Caki2 (cell line): Measurements from ENCODE around the gene ARHGAP8. TPM values are rescaled to one million over a fixed set of nuclear protein-coding genes. Genes with fewer than 3 reads are reported as not detected.

Experiments used
- DNase-seq: peaks from one replicate; pipeline ENCODE4 v3.0.0-alpha.2; 2015; ENCODE audit warnings: low read depth
- in situ Hi-C: cut with HindIII; loops from 2 replicates; pipeline ENCODE4 v1.10.0; 2016; ENCODE audit warnings: low sequenced_read_pairs, low pct_unique_long_range_greater_than_20kb, mixed read lengths
- total RNA-seq: library from RNA; depleted of rRNA; stranded (reverse); fragments of >200 nt; shearing (Covaris generic); gene quantifications from 2 replicates; pipeline ENCODE4 v1.2.3, GENCODE V29; 2014; ENCODE audit warnings: low replicate concordance; rRNA removed

ARHGAP8 gene
- total RNA-seq: 3.0 and 7.7 TPM in 2 replicates

DNA sequence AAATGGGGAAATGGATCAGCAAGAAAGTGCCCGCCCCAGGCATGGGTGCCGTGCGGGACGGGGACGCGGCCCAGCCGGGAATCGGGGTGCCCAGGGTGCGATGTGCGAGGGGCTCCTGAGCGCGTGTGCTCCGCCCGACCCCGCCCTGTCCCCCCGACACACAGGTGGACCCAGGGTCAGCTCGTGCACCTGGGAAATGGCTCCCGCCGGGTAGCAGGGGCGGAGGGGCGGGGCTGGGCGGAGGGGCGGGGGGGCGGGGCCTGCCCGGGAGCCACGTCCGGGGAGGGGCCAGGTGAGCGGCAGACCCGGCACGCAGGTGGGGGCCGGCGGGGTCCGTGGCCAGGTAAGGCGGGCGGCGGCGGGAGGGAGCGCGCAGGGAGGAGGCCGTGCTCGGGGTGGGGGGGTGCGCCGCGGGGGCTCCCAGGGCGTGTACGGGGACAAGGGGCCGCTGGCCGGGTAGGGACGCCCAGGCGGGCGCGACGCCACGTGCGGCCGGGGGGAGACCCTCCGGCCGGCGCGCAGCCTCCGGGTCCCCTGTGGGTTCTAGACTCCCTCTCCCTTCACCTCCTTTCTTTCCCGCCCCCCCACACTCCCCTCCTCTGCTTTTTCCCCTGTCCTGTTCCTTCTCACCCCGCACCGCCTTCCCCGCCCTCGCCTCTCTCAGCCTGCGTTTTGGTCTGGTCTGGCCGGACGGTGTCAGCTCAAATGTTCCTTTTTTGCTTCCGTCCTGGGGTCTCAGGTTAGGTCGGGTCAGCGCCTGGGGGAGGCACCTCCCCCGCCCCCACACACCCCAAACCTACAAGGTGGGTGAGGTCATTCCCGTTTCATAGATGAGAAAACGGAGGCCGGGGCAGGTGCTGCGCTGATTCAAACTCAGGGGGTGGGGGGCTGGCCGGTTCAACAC, at the start of gene ARHGAP8:
Gene ARHGAP8 (plus strand): TSS at position 291 of the 904 bp plus-strand sequence. CDS start 33,953 bp downstream, outside the sequence.
- DNase-seq: no peak
- in situ Hi-C loops: no loop called here

DNA sequence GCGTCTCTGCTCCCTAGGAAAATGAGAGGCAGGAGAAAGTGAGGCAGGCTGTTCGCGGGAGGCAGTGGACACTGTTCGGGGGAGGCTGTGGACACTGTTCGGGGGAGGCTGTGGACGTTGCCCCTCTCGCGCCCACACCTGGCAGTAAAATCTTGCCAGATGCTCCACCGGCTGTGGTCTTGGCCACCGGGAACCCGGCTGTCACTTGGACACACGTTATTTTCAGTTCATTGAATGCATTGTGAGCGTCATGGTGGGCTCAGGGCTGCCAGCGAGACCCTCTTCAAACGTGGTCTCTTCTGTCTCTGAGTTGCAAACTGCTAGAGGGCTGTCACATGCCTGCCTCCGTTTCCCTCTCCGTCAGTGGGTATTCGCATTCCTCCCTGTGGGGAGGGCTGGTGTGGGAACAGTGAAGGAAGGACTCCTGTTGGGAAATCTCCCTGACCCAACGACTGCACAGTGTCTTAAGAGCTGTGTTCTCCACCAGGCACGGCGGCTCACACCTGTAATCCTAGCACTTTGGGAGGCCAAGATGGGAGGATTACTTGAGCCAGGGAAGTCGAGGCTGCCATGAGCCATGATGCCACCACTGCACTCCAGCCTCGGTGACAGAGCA, 49.0 kb upstream of the ARHGAP8 start:
- in situ Hi-C loops: no loop called here
- DNase-seq: no peak

DNA sequence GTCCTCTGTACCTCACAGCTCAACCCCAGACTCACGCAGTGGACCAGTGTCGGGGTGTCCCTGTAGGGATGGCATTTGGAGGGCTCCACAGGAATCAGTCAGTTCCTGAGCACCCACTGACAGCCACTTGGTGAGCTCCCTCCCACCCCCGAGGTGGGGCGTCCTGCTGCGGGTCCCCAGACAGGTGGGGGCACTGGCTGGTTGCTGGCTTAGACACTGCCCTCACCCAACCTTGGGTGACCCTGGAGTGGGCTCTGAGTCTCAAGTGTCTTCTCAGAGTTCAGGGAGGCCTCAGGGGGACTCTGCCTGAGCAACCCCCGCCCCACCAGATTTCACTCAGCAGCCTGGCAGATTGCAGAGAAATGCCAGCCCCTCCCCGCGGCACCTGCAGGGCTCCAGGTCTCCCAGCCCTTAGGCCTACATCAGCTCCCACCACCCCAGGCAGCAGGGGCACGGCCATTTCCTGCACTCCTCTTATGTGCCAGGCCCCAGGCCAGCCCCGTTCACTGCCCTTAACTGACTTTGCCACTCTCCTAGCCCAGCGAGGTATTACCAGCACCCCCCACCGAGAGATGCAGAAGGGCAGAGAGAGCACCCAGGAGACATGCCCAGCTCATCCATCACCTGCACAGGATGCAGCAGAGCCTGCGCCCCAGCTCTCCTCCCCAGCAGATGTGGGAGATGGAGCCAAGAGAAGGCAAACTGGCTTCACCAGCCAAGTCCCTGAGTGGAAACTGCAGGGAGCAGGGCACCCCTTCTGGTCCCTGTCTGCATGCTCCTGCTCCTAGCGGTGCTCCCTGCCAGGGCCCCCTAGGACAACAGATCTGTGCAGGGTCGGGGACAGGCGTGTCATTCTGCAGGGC, 48.0 kb upstream of the ARHGAP8 start:
- in situ Hi-C loops: no loop called here

DNA sequence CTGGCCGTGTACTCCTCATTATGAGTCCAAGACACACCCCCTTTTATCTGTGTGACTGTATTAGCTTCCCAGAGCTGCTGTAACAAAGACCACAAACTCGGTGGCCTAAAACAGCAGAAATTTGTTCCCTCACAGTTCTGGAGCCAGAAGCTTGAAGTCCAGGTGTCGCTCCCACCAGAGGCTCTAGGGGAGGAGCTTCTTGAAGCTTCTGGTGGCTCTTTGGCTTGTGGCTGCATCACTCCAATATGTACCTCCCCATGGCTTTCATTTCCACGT, 47.4 kb upstream of the ARHGAP8 start:
- no peak for DNase-seq
- in situ Hi-C loops: no loop called here

More for the DNA sequence above, 48.0 kb upstream of the ARHGAP8 start:
- DNase-seq: no peak

DNA sequence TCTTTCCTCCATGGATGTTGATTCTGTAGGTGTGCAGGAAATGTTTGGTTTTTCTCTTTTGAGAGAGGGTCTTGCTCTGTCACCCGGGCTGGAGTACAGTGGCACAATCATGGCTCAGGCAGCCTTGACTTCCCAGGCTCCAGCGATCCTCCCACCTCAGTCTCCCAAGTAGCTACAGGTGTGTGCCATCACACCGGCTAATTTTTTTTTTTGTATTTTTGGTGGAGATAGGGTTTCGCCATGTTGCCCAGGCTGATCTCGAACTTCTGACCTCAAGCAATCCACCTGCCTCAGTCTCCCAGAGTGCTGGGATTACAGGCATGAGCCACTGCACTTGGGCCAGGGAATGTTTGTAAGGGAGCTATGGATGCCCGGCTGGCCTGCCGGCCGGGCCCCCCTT, 45.9 kb upstream of the ARHGAP8 start:
- in situ Hi-C loops: no loop called here
- DNase-seq: no peak

DNA sequence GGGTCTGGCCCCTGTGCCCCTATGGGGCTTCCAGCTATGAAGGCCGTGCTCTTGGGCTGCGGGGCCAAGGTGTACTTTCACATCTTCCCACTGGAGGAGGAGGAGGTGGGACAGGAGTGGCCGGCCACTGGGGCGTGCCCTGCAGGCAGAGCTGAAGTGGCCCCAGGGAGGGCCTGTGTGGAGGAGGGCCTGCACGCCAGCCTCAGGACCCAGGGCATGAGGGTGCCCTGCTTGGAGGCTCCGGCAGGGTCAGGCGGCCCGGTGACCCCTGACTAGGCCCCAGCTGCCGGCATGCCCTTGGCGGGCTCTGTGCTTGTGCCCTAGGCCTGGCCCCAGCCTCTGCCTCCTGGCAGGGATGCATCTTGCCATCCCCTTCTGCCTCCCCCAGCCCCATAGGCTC, 45.2 kb upstream of the ARHGAP8 start:
- in situ Hi-C loops: no loop called here
- DNase-seq: no peak

DNA sequence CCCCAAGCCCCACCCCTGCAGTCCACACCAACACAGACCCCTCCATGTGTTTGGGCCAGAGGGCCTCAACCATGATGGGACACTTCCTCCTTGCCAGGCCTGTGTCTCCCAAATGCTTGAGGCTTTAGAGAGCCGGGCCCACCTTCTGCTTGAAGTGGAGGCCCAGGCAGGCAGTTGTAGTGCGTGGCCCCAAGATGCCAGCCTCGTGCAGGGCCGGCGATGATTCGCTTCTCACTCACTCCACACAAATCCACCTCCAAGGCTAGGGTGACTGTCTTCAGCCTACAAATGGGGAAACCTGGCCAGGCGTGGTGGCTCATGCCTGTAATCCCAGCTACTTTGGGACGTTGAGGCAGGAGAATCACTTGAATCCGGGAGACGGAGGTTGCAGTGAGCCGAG, 44.6 kb upstream of the ARHGAP8 start:
- peak; percentile 40 for DNase-seq
- in situ Hi-C loops: no loop called here

DNA sequence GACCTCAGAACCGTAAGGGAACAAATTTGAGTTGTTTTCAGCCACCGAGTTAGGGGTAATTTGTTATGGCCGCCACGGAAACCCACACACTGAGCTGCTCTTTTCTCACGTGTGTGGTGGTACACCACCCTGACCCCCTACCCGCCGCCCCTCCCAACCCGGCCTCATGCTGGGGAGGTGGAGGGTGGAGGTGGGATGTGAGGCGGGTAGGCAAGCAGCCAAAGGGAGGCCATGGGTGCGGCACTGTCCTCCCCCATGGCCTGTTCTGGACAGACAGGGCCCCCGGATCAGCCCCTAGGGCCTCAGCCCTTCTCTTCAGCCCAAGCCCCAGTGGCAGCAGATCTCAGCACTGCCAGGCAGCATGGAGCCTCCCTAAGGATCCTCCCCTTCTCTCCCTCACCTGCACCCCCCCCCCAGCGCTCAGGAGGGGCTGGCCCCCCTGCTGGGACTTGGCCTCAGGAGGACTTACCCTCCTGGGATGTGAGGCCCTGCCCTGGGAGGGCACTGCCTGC, 42.4 kb upstream of the ARHGAP8 start:
- DNase-seq: no peak
- in situ Hi-C loops: no loop called here

DNA sequence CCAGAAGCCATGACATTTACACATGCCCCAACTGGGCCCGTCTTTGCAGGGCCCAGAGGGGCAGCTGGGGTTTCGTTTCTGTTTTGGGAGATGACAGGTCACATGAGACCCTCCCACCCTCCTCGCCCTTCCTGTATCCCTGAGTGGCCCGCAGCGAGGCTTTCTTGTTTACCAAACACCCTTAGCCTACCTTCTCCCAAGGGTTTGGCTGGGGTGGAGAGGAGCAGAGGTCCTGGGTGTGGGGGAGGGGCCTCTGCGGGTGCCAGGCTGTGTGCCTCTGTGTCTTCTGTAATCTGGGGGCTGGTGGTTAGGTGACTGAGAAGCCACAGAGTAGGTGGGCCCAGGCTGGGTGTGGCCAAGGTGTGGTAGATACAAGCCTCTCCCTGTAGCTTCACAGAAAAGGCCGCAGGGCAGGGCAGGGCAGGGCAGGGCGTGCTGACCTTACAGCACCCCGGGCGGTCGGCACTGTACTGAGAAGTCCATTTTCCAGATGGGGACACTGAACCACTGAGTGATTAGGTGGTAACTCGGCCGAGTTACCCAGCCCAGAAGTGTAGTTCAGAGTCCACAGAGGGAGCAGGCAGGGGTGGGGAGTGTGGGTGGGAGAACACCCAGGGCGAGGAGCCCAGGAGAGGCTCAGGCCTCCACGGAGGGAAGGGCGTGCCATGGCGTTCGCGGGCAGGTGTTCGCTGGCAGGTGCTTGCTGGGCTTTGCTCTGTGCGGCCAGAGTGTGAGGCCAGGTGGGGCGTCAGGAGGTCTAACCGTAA, 41.7 kb upstream of the ARHGAP8 start:
- in situ Hi-C loops: no loop called here
- no peak for DNase-seq

DNA sequence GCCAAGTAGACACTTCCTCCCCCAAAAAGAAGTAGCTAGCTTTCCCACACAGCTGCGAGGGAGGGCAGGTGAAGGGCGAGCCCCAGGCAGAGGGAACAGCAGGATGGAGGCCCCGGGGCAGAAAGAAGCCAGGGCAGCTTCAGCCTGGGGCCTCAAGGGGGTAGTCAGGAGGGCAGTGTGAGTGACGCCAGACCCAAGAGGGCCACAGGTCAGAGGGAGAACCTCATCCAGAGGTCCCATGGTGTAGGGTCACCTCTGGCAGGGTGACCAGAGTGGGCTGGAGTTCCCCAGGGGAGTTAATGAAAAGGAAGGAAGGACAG, 41.2 kb upstream of the ARHGAP8 start:
- in situ Hi-C loops: no loop called here
- no peak for DNase-seq

DNA sequence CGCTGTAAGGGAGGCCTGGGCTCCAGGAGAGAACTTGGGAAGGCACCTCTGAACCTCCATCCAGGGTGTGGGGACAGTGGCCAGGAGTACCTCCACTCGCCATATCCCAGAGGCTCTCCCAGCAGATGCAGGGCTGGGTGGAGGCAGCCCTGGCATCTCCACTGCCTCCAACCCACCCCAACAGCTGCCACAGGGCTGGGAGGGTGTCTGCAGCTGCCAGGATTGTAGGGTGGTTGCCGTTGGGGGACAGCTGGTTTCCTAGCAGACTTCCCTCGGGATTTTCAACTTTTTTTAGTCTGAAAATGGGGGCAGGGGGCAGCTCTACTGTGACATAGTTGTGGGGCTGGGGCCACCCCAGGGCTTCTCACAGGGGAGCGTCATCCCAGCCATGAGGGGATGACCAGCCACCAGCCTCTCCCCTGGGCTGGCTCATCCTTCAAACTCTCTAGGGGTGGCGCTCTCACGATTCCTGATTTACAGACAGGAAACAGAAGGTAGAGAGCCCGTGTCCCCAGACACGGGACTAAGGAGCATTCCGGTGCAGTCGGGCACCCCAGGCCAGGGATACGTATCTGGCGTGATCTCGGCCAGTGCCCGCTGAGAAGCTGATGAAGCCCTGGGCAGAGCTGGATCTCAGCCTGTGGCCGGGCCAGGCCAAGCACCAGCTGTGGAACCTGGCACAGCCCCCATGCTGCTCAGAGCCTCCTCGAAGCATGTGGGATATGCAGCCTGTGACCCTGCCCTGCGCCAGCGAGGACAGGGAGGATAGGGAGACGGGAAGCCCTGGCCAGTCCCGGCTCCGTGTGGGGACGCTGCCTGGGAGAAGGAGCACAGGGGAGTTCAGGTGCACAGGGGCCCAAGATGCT, 40.5 kb upstream of the ARHGAP8 start:
- in situ Hi-C loops: no loop called here
- DNase-seq: no peak

DNA sequence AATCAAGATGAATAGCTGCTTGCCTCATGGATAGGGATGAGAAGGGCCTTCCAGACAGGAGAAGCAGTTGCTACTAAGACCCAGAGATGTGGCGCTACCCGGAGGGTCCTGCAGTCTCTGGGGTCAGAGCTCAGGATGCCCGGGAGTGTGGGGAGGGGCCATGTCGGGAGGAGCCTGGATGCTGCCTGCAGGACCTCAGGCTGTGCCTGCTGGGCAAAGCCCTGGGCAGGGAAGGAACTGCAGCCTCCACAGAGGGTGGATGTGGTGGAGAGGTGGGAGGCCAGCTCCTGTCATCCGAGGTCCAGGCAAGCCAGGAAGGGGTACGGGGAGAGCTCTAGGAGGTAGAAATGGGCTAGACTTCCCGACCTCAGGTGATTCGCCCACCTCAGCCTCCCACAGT, 39.4 kb upstream of the ARHGAP8 start:
- no peak for DNase-seq
- in situ Hi-C loops: no loop called here

DNA sequence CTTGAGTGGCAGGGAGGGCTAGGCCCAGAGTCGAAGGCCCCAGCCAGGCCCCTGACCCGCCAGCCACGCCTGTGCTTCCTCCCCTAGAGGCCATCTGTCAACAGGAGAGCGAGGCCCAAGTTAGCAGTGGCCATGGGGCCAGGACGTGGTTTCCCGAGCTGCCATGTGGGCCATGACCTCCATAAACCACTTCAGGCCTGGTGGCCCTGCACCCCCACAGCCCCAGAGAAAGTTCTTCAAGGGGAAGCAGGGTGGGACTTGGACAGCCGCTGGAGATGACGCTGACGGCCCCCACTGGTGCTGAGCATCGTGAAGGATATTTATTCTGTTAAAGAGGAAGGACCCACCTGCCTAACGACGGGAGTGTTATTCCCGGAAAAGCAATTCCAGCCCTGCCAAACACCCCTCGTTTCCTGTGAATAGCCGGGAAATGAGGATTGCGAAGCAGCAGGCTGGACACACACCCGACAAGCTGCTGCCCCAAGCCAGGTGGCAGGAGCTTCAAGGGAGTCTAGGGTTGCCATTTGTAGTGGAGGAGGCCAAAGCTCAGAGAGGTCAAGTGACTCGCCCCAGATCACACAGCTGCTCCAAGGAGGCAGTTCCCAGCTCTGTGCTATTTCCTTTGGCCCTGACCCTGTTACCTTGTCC, 37.5 kb upstream of the ARHGAP8 start:
- in situ Hi-C loops: no loop called here
- DNase-seq: no peak

DNA sequence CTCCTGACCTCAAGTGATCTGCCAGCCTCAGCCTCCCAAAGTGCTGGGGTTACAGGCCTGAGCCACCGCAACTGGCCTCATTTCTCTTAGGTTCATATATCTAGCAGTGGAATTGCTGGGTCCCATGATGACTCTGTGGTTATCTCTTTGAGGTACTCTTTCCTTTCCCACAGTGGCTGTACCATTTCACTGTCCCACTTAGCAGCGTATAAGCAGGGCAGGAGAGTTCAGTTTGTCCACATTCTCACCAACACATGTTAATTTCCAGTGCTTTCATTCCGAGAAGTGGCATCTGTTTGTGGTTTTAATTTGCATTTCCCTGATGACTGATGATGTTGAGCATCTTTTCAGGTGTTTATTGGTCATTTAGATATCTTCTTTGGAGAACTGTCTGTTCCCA, 34.0 kb upstream of the ARHGAP8 start:
- no peak for DNase-seq
- in situ Hi-C loops: no loop called here

DNA sequence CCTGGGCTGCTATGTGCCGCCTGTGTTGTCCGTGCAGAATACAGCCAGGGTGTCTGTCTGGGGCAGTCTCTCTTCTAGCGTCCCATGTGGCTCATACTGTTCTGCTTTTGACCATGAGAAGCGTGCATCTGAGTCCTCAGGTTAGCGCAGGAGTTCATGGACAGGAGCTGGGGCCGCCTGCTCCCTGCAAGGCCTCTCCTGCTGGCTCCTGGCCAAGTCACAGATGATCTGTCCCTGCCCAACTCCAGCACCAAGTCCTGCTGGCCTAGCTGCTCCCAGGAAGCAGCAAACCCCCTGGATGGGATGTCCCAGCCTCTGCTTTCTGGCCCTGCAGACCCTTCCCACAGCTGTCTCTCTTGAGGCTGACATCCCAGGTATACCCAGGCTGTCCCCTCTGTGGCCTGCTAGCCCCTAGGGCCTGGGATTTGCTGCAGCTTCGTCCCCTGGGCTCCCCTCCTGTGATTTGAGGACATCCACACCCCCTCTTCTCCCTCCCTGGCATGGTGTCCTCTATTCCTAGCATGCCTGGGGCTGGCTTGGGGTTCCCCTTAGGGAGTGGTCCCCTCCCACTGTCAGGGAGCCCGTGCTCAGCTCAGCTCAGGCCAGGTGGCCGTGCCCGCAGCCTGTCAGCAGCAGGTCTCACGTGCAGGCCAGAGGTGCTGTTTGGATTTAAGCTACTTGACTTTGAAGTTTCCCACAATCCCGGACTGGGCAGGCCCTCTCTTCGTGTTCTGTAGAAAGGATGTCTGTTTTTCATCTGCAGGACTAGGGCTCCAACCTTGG, 32.6 kb upstream of the ARHGAP8 start:
- DNase-seq: no peak
- in situ Hi-C loops: no loop called here

DNA sequence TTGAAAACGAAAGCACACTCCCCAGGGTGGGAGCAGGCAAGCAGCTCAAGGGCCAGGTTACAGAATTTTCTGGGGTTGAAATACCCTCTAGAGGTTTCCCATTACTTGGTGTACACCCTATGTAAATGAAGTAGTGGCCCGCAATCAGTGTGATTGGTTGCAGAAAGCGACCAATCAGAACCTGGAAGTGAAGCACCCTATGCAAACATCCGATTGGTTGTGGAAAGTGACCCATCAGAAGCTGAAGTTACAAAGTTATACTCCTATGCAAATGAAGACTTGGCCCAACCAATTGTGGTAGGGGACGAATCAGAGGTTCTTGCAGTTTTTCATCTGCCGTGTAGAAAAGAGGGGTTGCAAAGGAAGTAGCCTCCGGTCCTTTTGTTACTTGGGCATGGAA, 31.2 kb upstream of the ARHGAP8 start:
- in situ Hi-C loops: no loop called here
- DNase-seq: peak; percentile 90
